ENCODE data around the gene ETDB.
"Not testable (repeated sequence)": the region's sequence is repeated elsewhere in the genome, so short reads cannot be mapped to it uniquely, and the experiment has no call there.

ETDB gene

GRCh38 chrX:135109554-135109953 is 10.8 kb downstream of the ETDB start:
- no peak overlapping the region for H3K4me3 ChIP-seq (replicated peaks in 1 of 2; ENCODE audit: low read depth in 2 of 2, low read length in 2 of 2)
- no peak for DNase-seq (ENCODE audit: low read depth in 2 of 2)
- TF ChIP-seq CTCF (IDR thresholded peaks at IDR 0.05; ENCODE audit: low read depth, low read length): no peak

DNA sequence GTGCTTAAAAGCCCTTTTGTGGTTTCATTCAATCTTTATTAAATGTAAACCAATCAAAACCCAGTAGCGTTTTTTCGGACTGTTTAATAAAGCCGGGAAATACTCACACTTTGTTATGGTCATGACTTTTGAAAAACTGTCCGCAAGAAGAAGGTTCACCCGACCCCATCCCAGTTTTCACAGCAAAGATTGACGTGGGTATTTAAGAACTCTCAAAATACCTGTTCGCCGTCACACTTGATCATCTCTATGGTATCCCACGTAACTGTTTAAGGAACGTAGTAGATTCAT is 20.9 kb downstream of the ETDB start:
- no peak for TF ChIP-seq CTCF (IDR thresholded peaks at IDR 0.05; ENCODE audit: low read depth, low read length)
- no peak overlapping the region for H3K4me3 ChIP-seq (replicated peaks in 1 of 2; ENCODE audit: low read depth in 2 of 2, low read length in 2 of 2)
- DNase-seq (ENCODE audit: low read depth in 2 of 2): no peak

GRCh38 chrX:135097196-135097744 is 23.1 kb downstream of the ETDB start:
- H3K4me3 ChIP-seq (replicated peaks in 1 of 2; ENCODE audit: low read depth in 2 of 2, low read length in 2 of 2): peak overlapping the region; percentile 50 to 59

DNA sequence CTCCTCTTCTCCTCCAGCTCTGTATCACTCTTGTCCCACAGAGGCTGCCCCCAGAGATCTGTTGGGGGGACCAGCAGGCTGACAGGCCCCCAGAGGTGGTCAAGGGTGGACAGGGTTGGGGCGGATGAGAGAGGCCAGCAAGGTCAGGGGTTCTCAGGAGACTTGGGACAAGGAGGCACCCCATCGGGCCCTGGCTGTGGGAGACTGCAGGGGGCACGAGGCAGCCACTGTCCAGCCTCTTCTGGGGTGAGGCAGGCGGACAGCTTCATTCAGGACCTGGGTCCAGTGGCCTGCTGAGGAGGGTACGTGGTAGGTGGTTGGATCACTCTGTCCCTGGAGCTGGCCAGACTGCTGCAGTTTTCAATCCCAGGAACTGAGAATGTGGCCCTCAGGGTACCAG is 24.6 kb downstream of the ETDB start:
- TF ChIP-seq CTCF (IDR thresholded peaks at IDR 0.05; ENCODE audit: low read depth, low read length): no peak
- no peak overlapping the region for H3K4me3 ChIP-seq (replicated peaks in 1 of 2; ENCODE audit: low read depth in 2 of 2, low read length in 2 of 2)
- no peak for DNase-seq (ENCODE audit: low read depth in 2 of 2)

More at GRCh38 chrX:135097196-135097744, 23.1 kb downstream of the ETDB start:
- DNase-seq (ENCODE audit: low read depth in 2 of 2): not testable (repeated sequence)

GRCh38 chrX:135094726-135095125 is 25.6 kb downstream of the ETDB start:
- H3K4me3 ChIP-seq (replicated peaks in 1 of 2; ENCODE audit: low read depth in 2 of 2, low read length in 2 of 2): no peak overlapping the region
- DNase-seq (ENCODE audit: low read depth in 2 of 2): no peak
- no peak for TF ChIP-seq CTCF (IDR thresholded peaks at IDR 0.05; ENCODE audit: low read depth, low read length)

GRCh38 chrX:135089126-135089525 is 31.2 kb downstream of the ETDB start:
- no peak for TF ChIP-seq CTCF (IDR thresholded peaks at IDR 0.05; ENCODE audit: low read depth, low read length)
- no peak for DNase-seq (ENCODE audit: low read depth in 2 of 2)
- H3K4me3 ChIP-seq (replicated peaks in 1 of 2; ENCODE audit: low read depth in 2 of 2, low read length in 2 of 2): no peak overlapping the region

DNA sequence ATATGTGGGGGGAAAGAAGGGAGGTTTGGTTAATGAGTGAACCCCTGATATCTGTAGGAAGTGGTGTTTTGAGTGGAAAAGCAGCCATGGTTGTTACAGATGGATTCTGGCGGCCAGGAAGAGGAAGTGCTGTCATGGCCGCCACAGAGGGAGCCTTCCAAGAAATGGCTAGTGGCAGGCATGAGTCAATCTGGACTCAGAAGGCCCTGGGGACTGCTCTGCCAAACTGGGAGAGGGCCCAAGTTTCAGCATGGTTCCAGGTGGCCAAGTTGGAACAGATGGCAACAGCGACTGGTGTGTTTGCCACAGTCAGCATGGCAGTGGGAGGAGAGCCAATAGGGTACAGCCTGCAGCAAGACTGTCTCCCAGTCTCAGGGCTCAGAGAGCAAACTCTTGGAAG is 32.5 kb downstream of the ETDB start:
- no peak overlapping the region for H3K4me3 ChIP-seq (replicated peaks in 1 of 2; ENCODE audit: low read depth in 2 of 2, low read length in 2 of 2)
- no peak for TF ChIP-seq CTCF (IDR thresholded peaks at IDR 0.05; ENCODE audit: low read depth, low read length)
- DNase-seq (ENCODE audit: low read depth in 2 of 2): peak in 1 of 2 donors; percentile 27
